Measurements from ENCODE around the gene CACNB2. TPM values are rescaled to one million over a fixed set of nuclear protein-coding genes. Genes with fewer than 3 reads are reported as not detected.

Gene CACNB2
- total and polyA plus RNA-seq, 2 donors: 0.85 to 3.9 TPM

DNA sequence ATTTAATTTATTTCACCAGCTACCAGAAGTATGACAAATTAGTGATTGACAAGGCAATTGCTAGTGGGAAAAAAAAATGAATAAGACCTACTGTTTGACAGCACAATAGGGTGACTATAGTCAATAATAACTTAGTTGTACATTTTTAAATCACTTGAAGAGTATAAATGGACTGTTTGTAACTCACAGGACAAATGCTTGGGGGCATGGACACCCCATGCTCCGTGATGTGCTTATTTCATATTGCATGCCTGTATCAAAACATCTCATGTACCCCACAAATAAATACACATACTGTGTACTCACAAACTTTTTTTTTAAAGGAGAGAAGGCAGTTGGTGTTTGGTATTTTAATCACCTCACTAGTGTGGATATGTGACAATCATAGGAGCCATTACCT, 181.1 kb downstream of the CACNB2 start:
- DNase-seq (ENCODE audit: low read depth in 6 of 9, low spot score in 9 of 9): no peak
- 90% methylated on average over 1 of the region's 1 CpG for WGBS
- Histone ChIP-seq H3K4me1 (ENCODE audit: control insufficient read depth in 2 of 2, insufficient read depth in 2 of 2, low read length in 2 of 2) (no peaks in the 10 kb centered on the region), H3K9me3 (ENCODE audit: control insufficient read depth in 2 of 2, insufficient read depth in 1 of 2, low read length in 1 of 2) (no peaks in the 10 kb centered on the region), H3K4me3 (ENCODE audit: low read length in 2 of 2) (no peak overlapping the region), H3K27me3 (ENCODE audit: control insufficient read depth in 2 of 2, insufficient read depth in 1 of 2, low read length in 1 of 2) (no peaks in the 10 kb centered on the region), H3K36me3 (ENCODE audit: control insufficient read depth in 2 of 2, insufficient read depth in 2 of 2, low read length in 1 of 2) (no peaks in the 10 kb centered on the region), H3K27ac (ENCODE audit: low read depth in 1 of 2, low read length in 1 of 2) (no peak overlapping the region)

DNA sequence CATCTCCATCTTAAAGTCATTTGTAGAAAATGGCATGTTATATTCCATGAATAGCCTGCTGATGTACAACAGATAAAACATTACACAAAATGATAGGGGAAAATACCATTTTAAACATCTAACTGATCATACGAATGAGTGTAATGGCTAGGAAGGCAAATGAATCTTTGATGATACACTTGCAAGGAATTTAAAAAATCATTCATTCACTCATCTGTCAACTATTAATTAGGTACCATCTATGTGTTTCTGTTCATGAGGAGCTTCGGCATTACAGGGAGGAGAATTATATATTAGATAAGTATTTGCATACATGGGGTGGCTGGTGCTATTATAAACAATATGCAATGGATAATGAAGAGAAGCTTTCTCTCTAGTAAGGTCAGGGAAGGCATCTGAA, 183.7 kb downstream of the CACNB2 start:
- H3K36me3 ChIP-seq (ENCODE audit: control insufficient read depth in 2 of 2, insufficient read depth in 2 of 2, low read length in 1 of 2): no peaks in the 10 kb centered on the region
- H3K4me3 ChIP-seq (ENCODE audit: low read length in 2 of 2): no peak overlapping the region
- 98% methylated on average over 2 of the region's 2 CpGs for WGBS
- H3K4me1 ChIP-seq (ENCODE audit: control insufficient read depth in 2 of 2, insufficient read depth in 2 of 2, low read length in 2 of 2): no peaks in the 10 kb centered on the region
- H3K9me3 ChIP-seq (ENCODE audit: control insufficient read depth in 2 of 2, insufficient read depth in 1 of 2, low read length in 1 of 2): no peaks in the 10 kb centered on the region
- DNase-seq (ENCODE audit: low read depth in 6 of 9, low spot score in 9 of 9): no peak
- no peak overlapping the region for H3K27ac ChIP-seq (ENCODE audit: low read depth in 1 of 2, low read length in 1 of 2)
- H3K27me3 ChIP-seq (ENCODE audit: control insufficient read depth in 2 of 2, insufficient read depth in 1 of 2, low read length in 1 of 2): no peaks in the 10 kb centered on the region

DNA sequence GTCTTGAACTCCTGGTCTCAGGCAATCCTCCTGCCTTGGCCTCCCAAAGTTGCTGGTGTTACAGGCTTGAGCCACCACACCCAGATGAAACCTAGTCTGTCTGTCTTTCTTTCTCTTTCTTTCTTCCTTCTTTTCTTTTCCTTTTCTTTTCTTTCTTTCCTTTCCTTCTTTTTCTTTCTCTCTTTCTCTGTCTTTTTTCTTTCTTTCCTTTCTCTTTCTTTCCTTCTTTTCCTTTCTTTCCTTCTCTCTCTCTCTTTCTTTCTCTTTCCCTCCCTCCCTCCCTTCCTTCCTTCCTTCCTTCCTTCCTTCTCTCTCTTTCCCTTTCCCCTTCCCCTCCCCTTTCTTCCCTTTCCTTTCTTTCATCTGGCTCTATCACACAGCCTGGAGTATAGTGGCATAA, 185.2 kb downstream of the CACNB2 start:
- Histone ChIP-seq H3K27me3 (ENCODE audit: control insufficient read depth in 2 of 2, insufficient read depth in 1 of 2, low read length in 1 of 2) (no peaks in the 10 kb centered on the region), H3K36me3 (ENCODE audit: control insufficient read depth in 2 of 2, insufficient read depth in 2 of 2, low read length in 1 of 2) (no peaks in the 10 kb centered on the region), H3K4me3 (ENCODE audit: low read length in 2 of 2) (no peak overlapping the region), H3K4me1 (ENCODE audit: control insufficient read depth in 2 of 2, insufficient read depth in 2 of 2, low read length in 2 of 2) (no peaks in the 10 kb centered on the region), H3K9me3 (ENCODE audit: control insufficient read depth in 2 of 2, insufficient read depth in 1 of 2, low read length in 1 of 2) (no peaks in the 10 kb centered on the region), H3K27ac (ENCODE audit: low read depth in 1 of 2, low read length in 1 of 2) (no peak overlapping the region)
- DNase-seq (ENCODE audit: low read depth in 6 of 9, low spot score in 9 of 9): no peak

DNA sequence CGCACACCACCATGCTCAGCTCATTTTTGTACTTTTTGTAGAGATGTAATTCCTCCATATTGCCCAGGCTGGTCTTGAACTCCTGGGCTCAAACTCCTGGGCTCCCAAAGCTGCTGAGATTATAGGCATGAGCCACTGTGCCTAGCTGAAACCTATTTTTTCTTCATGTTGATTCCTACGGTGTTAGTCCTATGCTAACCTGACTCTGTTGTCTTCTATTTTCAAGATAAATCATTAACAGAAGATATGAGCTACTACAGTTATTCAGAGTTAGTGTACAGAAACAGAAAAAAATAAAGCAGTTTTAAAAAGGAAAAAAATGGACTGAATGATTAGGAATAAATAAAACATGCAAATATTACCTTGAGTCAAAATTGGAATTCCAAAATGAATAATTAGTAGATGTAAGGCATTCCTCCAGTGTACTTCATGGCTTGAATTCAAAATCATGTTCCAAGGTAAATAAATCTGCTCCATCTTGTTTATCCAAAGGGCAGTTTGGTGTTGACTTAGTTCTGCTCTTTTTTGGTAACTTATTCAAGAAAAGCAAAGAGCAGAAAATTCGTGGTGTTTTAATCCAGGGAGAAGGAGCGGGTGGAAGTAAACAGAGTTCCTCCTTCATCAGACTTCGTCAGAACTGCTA, 185.8 kb downstream of the CACNB2 start:
- H3K27ac ChIP-seq (ENCODE audit: low read depth in 1 of 2, low read length in 1 of 2): no peak overlapping the region
- H3K4me3 ChIP-seq (ENCODE audit: low read length in 2 of 2): no peak overlapping the region
- no peak for DNase-seq (ENCODE audit: low read depth in 6 of 9, low spot score in 9 of 9)
- no peaks in the 10 kb centered on the region for H3K36me3 ChIP-seq (ENCODE audit: control insufficient read depth in 2 of 2, insufficient read depth in 2 of 2, low read length in 1 of 2)
- H3K27me3 ChIP-seq (ENCODE audit: control insufficient read depth in 2 of 2, insufficient read depth in 1 of 2, low read length in 1 of 2): no peaks in the 10 kb centered on the region
- H3K9me3 ChIP-seq (ENCODE audit: control insufficient read depth in 2 of 2, insufficient read depth in 1 of 2, low read length in 1 of 2): no peaks in the 10 kb centered on the region
- 94% methylated on average over 5 of the region's 5 CpGs for WGBS
- no peaks in the 10 kb centered on the region for H3K4me1 ChIP-seq (ENCODE audit: control insufficient read depth in 2 of 2, insufficient read depth in 2 of 2, low read length in 2 of 2)

DNA sequence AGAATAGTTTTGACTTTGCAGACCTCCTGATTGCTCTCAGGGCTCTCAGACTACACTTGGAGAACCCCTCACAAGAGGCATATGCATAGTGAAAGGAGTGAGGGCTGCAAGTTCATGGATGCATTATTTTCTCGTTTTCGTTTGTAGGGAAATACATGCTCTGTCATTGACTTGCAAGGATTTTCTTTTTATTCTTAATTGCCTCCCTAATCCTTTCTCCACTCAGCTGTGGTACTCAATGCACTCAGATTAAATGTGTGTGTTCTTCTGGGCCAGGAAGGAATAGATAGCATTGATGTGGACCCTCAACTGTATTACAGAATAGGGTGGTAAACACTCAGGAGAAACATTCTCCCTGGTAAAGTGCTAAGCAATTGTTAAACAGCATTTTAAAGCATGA, 188.7 kb downstream of the CACNB2 start:
- DNase-seq (ENCODE audit: low read depth in 6 of 9, low spot score in 9 of 9): no peak
- no peak overlapping the region for H3K4me3 ChIP-seq (ENCODE audit: low read length in 2 of 2)
- H3K27me3 ChIP-seq (ENCODE audit: control insufficient read depth in 2 of 2, insufficient read depth in 1 of 2, low read length in 1 of 2): no peaks in the 10 kb centered on the region
- no peaks in the 10 kb centered on the region for H3K36me3 ChIP-seq (ENCODE audit: control insufficient read depth in 2 of 2, insufficient read depth in 2 of 2, low read length in 1 of 2)
- H3K9me3 ChIP-seq (ENCODE audit: control insufficient read depth in 2 of 2, insufficient read depth in 1 of 2, low read length in 1 of 2): no peaks in the 10 kb centered on the region
- no peaks in the 10 kb centered on the region for H3K4me1 ChIP-seq (ENCODE audit: control insufficient read depth in 2 of 2, insufficient read depth in 2 of 2, low read length in 2 of 2)
- no peak overlapping the region for H3K27ac ChIP-seq (ENCODE audit: low read depth in 1 of 2, low read length in 1 of 2)
- 98% methylated on average over 2 of the region's 2 CpGs for WGBS

DNA sequence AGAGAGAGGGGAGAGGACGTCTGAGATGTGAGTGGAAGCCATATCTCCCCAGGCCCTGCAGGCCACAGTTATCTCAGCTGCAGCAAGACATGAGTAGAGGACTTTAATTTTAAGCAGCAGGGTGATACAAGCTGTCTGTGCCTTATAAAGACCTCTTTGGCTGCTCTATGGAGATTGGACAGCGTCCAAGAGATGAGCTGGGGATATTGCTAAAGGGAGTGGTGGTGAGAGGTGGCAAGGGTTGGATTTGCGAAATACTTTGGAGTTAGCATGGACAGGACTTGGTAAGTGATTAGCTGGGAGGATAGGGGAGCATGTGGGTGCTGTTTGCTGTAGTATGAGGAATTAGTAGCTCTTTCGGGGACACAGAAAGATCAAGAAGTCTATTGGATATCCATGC, 191.8 kb downstream of the CACNB2 start:
- Histone ChIP-seq H3K9me3 (ENCODE audit: control insufficient read depth in 2 of 2, insufficient read depth in 1 of 2, low read length in 1 of 2) (no peaks in the 10 kb centered on the region), H3K27ac (ENCODE audit: low read depth in 1 of 2, low read length in 1 of 2) (no peak overlapping the region), H3K27me3 (ENCODE audit: control insufficient read depth in 2 of 2, insufficient read depth in 1 of 2, low read length in 1 of 2) (no peaks in the 10 kb centered on the region), H3K36me3 (ENCODE audit: control insufficient read depth in 2 of 2, insufficient read depth in 2 of 2, low read length in 1 of 2) (no peaks in the 10 kb centered on the region), H3K4me3 (ENCODE audit: low read length in 2 of 2) (no peak overlapping the region), H3K4me1 (ENCODE audit: control insufficient read depth in 2 of 2, insufficient read depth in 2 of 2, low read length in 2 of 2) (no peaks in the 10 kb centered on the region)
- DNase-seq (ENCODE audit: low read depth in 6 of 9, low spot score in 9 of 9): no peak
- 97% methylated on average over 4 of the region's 4 CpGs for WGBS

DNA sequence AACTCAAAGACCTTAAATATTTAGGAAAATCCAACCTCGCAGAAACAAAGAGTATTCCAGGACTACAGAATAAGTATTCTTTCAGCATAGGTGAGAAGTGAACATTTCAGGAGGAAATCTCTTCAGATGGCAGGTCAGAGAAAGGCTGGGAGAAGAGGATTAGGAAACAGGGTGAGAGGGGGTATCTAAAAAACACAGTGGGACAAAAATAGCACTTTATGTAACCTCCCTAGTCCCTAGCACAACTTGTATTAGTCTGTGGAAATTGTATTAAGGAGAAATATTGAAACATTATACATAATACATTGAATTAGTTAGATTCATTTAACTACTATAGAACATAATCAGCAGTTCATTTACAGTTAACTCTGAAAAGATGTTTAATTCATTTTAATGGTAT, 192.3 kb downstream of the CACNB2 start:
- Histone ChIP-seq H3K4me1 (ENCODE audit: control insufficient read depth in 2 of 2, insufficient read depth in 2 of 2, low read length in 2 of 2) (no peaks in the 10 kb centered on the region), H3K27me3 (ENCODE audit: control insufficient read depth in 2 of 2, insufficient read depth in 1 of 2, low read length in 1 of 2) (no peaks in the 10 kb centered on the region), H3K9me3 (ENCODE audit: control insufficient read depth in 2 of 2, insufficient read depth in 1 of 2, low read length in 1 of 2) (no peaks in the 10 kb centered on the region), H3K27ac (ENCODE audit: low read depth in 1 of 2, low read length in 1 of 2) (no peak overlapping the region), H3K4me3 (ENCODE audit: low read length in 2 of 2) (no peak overlapping the region), H3K36me3 (ENCODE audit: control insufficient read depth in 2 of 2, insufficient read depth in 2 of 2, low read length in 1 of 2) (no peaks in the 10 kb centered on the region)
- 91% methylated on average over 1 of the region's 1 CpG for WGBS
- no peak for DNase-seq (ENCODE audit: low read depth in 6 of 9, low spot score in 9 of 9)

DNA sequence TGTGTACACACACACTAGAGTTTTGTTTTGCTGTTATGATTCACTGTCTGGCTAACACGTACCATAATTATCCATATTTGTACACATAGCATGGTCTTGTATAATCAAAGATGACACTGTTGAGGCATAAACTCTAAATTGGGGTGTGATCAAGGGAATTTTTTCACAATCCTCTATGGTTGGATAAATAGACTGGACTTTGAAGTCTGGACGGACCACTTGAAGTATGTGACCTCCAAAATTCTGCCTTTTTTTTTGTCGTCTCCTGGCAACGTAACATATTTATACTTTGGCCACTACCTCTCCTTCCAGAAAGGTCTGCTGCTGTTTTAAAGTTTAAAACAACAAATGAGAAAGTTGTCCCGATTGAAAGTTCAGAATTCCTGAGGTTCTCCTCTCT, 193.4 kb downstream of the CACNB2 start:
- no peaks in the 10 kb centered on the region for H3K4me1 ChIP-seq (ENCODE audit: control insufficient read depth in 2 of 2, insufficient read depth in 2 of 2, low read length in 2 of 2)
- no peaks in the 10 kb centered on the region for H3K9me3 ChIP-seq (ENCODE audit: control insufficient read depth in 2 of 2, insufficient read depth in 1 of 2, low read length in 1 of 2)
- H3K4me3 ChIP-seq (ENCODE audit: low read length in 2 of 2): no peak overlapping the region
- H3K36me3 ChIP-seq (ENCODE audit: control insufficient read depth in 2 of 2, insufficient read depth in 2 of 2, low read length in 1 of 2): no peaks in the 10 kb centered on the region
- no peaks in the 10 kb centered on the region for H3K27me3 ChIP-seq (ENCODE audit: control insufficient read depth in 2 of 2, insufficient read depth in 1 of 2, low read length in 1 of 2)
- no peak overlapping the region for H3K27ac ChIP-seq (ENCODE audit: low read depth in 1 of 2, low read length in 1 of 2)
- 91% methylated on average over 5 of the region's 5 CpGs for WGBS
- no peak for DNase-seq (ENCODE audit: low read depth in 6 of 9, low spot score in 9 of 9)

DNA sequence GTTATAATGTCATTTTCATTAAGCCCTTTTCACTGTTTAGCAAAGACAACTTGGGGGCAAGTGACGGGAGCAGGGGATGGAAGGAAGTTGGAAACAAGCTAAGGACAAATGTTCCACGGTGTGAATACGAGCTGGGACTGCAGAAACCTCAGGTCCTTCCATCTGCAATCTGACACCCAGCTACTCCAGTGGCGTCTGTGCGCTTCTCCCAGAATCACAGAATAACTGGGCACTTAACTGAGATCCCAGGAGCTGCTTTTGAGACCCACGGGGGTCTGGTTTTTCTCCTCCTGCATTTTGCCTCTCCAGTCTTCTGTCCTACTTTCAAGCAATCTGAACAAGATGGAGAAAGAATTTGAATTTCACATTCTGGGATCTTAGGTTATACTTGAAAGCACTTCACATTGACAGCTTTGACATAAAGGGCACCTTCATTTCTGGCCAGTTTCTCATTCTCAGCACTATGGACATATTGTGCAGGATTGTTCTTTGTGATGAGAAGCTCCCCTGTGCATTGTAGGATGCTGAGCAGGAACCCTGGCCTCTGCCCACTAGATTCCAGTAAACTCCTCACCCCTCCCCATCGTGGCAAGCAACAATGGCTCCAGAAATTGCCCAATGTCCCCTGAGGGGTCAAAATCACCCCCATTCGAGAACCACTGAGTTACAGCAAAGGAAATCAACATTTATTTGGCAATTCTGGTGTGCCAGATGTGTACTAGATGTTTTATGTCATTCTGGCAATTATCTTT, 194.1 kb downstream of the CACNB2 start:
- Histone ChIP-seq H3K4me3 (ENCODE audit: low read length in 2 of 2) (no peak overlapping the region), H3K27me3 (ENCODE audit: control insufficient read depth in 2 of 2, insufficient read depth in 1 of 2, low read length in 1 of 2) (no peaks in the 10 kb centered on the region), H3K27ac (ENCODE audit: low read depth in 1 of 2, low read length in 1 of 2) (no peak overlapping the region), H3K9me3 (ENCODE audit: control insufficient read depth in 2 of 2, insufficient read depth in 1 of 2, low read length in 1 of 2) (no peaks in the 10 kb centered on the region), H3K4me1 (ENCODE audit: control insufficient read depth in 2 of 2, insufficient read depth in 2 of 2, low read length in 2 of 2) (no peaks in the 10 kb centered on the region), H3K36me3 (ENCODE audit: control insufficient read depth in 2 of 2, insufficient read depth in 2 of 2, low read length in 1 of 2) (no peaks in the 10 kb centered on the region)
- 85% methylated on average over 8 of the region's 8 CpGs for WGBS
- DNase-seq (ENCODE audit: low read depth in 6 of 9, low spot score in 9 of 9): no peak

Data from thymus (tissue), 11 donors.